K562 (cell line): ENCODE data around the gene ITPR2. TPM values are rescaled to one million over a fixed set of nuclear protein-coding genes. Genes with fewer than 3 reads are reported as not detected.

Source experiments
- ATAC-seq: fragments of 200-7000 bp; cut with Tn5 transposase; 3 replicates; pipeline ENCODE4 v1.9.1; 2020; ENCODE audit warnings: moderate library complexity
- BruUV-seq: library from RNA; stranded (reverse); fragments of 400-500 nt; replicated peaks from 2 replicates; lab custom pipeline; 2021; lab: Mats Ljungman, UMichigan
- CTCF ChIA-PET: fragments of 300-600 bp; formaldehyde crosslinking; extraction: SDS; loops from one replicate; lab custom pipeline; 2021; ENCODE audit warnings: low intra/inter-chr PET ratio; lab: Yijun Ruan, JAX
- POLR2A ChIA-PET: fragments of 300-600, 350-650 bp; sonication (Branson Sonifier 250); formaldehyde crosslinking; extraction: SDS; loops from one replicate; lab custom pipeline; 2021; ENCODE audit warnings: antibody characterized with exemption, inconsistent platforms; lab: Yijun Ruan, JAX
- DNase-seq, 4 experiments: peaks; one replicate each; pipeline versions ENCODE4 v3.0.0 to v3.0.0-alpha.2; 2011 to 2018; ENCODE audit warnings: low spot score in 3 of 4, mixed read lengths in 3 of 4; ENCODE audit errors: extremely low read depth in 1 of 4
- FAIRE-seq: peaks from 2 replicates; lab custom pipeline; 2011; peaks lifted over from hg19 to GRCh38; lab: Jason Lieb, UNC
- H2AFZ ChIP-seq: 2 replicates; pipeline ENCODE4 v1.6.0; 2011; ENCODE audit warnings: low read depth, low read length, control low read depth, inconsistent platforms
- H3K27ac ChIP-seq: fragments of 200-600 bp; 3 replicates; pipeline ENCODE4 v1.8.0; 2011; ENCODE audit warnings: low read depth, mild to moderate bottlenecking, control low read depth, inconsistent platforms, low read length, moderate library complexity, mixed read lengths; ENCODE audit errors: extremely low read depth
- H3K27me3 ChIP-seq, 2 experiments: fragments of 300-600 bp in 1 of 2; 2 replicates in 1 of 2; 3 replicates in 1 of 2; pipeline versions ENCODE4 v1.6.0 to v1.8.0; 2011; ENCODE audit warnings: inconsistent platforms in 2 of 2, low read length in 2 of 2, mild to moderate bottlenecking in 1 of 2, mixed read lengths in 1 of 2, moderate library complexity in 1 of 2; ENCODE audit not compliant: control insufficient read depth in 2 of 2, insufficient read depth in 2 of 2
- H3K36me3 ChIP-seq: fragments of 300-600 bp; 3 replicates; pipeline ENCODE4 v1.8.0; 2011; ENCODE audit warnings: mild to moderate bottlenecking, low read length, inconsistent platforms; ENCODE audit not compliant: control insufficient read depth, insufficient read depth
- H3K4me1 ChIP-seq, 2 experiments: fragments of 200-600 bp in 1 of 2; replicated peaks in 1 of 2; 2 replicates in 1 of 2; 3 replicates in 1 of 2; pipeline versions ENCODE4 v1.5.1 to v1.8.0; 2011; ENCODE audit warnings: inconsistent platforms in 2 of 2, low read length in 2 of 2, mild to moderate bottlenecking in 1 of 2, mixed read lengths in 1 of 2, moderate library complexity in 1 of 2; ENCODE audit not compliant: control insufficient read depth in 2 of 2, insufficient read depth in 2 of 2
- H3K4me2 ChIP-seq: 2 replicates; pipeline ENCODE4 v1.6.1; 2011; ENCODE audit warnings: low read length, control low read depth, inconsistent platforms, mixed read lengths; ENCODE audit not compliant: insufficient read depth
- H3K4me3 ChIP-seq: fragments of 200-600 bp; sonication (generic), shearing (Covaris generic); 2 replicates; pipeline ENCODE4 v1.5.1; 2016; ENCODE audit warnings: control low read depth, inconsistent platforms
- H3K79me2 ChIP-seq: fragments of 200-600 bp; 3 replicates; pipeline ENCODE4 v1.8.0; 2011; ENCODE audit warnings: low read length, inconsistent platforms; ENCODE audit not compliant: control insufficient read depth, insufficient read depth
- H3K9ac ChIP-seq, 2 experiments: 2 replicates each; pipeline versions ENCODE4 v1.6.0 to v1.6.1; 2011; ENCODE audit warnings: low read depth in 2 of 2, low read length in 2 of 2, control low read depth in 1 of 2, inconsistent platforms in 1 of 2, mild to moderate bottlenecking in 1 of 2, mixed read lengths in 1 of 2; ENCODE audit not compliant: insufficient read depth in 1 of 2
- H3K9me1 ChIP-seq: one replicate; pipeline ENCODE4 v1.6.0; 2011; ENCODE audit warnings: inconsistent platforms, mild to moderate bottlenecking, low read length, moderate library complexity; ENCODE audit not compliant: control insufficient read depth, insufficient read depth
- H3K9me3 ChIP-seq: replicated peaks from 2 replicates; pipeline ENCODE4 v1.5.1; 2011; ENCODE audit warnings: low read depth, low read length, inconsistent platforms; ENCODE audit not compliant: control insufficient read depth, insufficient read depth
- H4K20me1 ChIP-seq: replicated peaks from 2 replicates; pipeline ENCODE4 v1.6.1; 2011; ENCODE audit warnings: low read length, inconsistent platforms, mixed read lengths; ENCODE audit not compliant: control insufficient read depth, insufficient read depth
- GTF2A2 ChIP-seq: IDR thresholded peaks from 2 replicates; pipeline ENCODE4 v1.6.1; 2016; ENCODE audit warnings: mild to moderate bottlenecking, missing genetic modification characterization, missing compliant biosample characterization
- PML ChIP-seq: IDR thresholded peaks from 2 replicates; pipeline ENCODE4 v1.6.1; 2012; ENCODE audit warnings: low read length, inconsistent platforms
- PURB ChIP-seq: sonication (generic); formaldehyde crosslinking; IDR thresholded peaks from 2 replicates; pipeline ENCODE4 v1.9.0; 2021; ENCODE audit warnings: low read depth, mild to moderate bottlenecking, missing genetic modification reagents
- ZNF584 ChIP-seq: fragments of 200-800 bp; sonication (Bioruptor generic); IDR thresholded peaks from 2 replicates; pipeline ENCODE4 v1.6.1; 2016; ENCODE audit warnings: low read depth, mild to moderate bottlenecking, missing genetic modification characterization, missing compliant biosample characterization
- ZNF609 ChIP-seq: sonication (generic); formaldehyde crosslinking; IDR thresholded peaks from 2 replicates; pipeline ENCODE4 v1.8.1; 2023; ENCODE audit warnings: missing genetic modification reagents, mild to moderate bottlenecking, borderline replicate concordance
- WGBS: fragments of 100-300 bp; shearing (Covaris generic); methylation state at CpG from one replicate; pipeline ENCODE4 v1.1.6; 2016; ENCODE audit warnings: low coverage, mixed read lengths; ENCODE audit not compliant: insufficient coverage; ENCODE audit errors: missing lambda C conversion rate; 5-methylcytosine and 5-hydroxymethylcytosine counted together
- in situ Hi-C: fragments of 300-500 bp; cut with MboI; formaldehyde crosslinking; loops from 4 replicates; pipeline ENCODE4 v1.15.0; 2018; ENCODE audit warnings: inconsistent platforms, mixed read lengths
- intact Hi-C: fragments of 100-400 bp; cut with micrococcal nuclease; formaldehyde crosslinking; loops from 2 replicates; pipeline ENCODE4 v1.14.2; 2022
- polyA plus RNA-seq, 8 experiments: library from polyadenylated mRNA; depleted of rRNA in 4 of 8; stranded (reverse) in 5 of 8; unstranded in 3 of 8; fragments of >200 nt; fragmentation: Nextera tagmentation in 2 of 8; fragmentation: Illumina TruSeq in 1 of 8; extraction: Ambion mirVana in 2 of 8; extraction: Trizol in 1 of 8; gene quantifications; 2 replicates each; pipeline versions ENCODE4 v1.2.1 to v1.2.3, GENCODE V29; 2011 to 2014; ENCODE audit warnings: inconsistent platforms in 1 of 8, missing spikeins in 1 of 8
- total RNA-seq, 7 experiments: library from RNA; depleted of rRNA in 6 of 7; stranded (reverse); fragments of >200 nt in 6 of 7; fragmentation: Illumina TruSeq in 2 of 7; extraction: Trizol in 2 of 7; gene quantifications; 2 replicates each; pipeline versions ENCODE4 v1.2.1 to v1.2.3, GENCODE V29; 2011 to 2021; ENCODE audit warnings: low replicate concordance in 1 of 7
- TF ChIP-seq, protein P1 (sequence below), 3 experiments: fragments of 200-800 bp in 1 of 3; sonication (Bioruptor generic) in 1 of 3; sonication (generic) in 1 of 3; formaldehyde crosslinking in 1 of 3; IDR thresholded peaks; 2 replicates each; pipeline versions ENCODE4 v1.6.1 to v1.8.0; 2016 to 2022; ENCODE audit warnings: mild to moderate bottlenecking in 2 of 3, missing compliant biosample characterization in 2 of 3, missing genetic modification characterization in 2 of 3, missing genetic modification reagents in 1 of 3

Gene ITPR2
- total and polyA plus RNA-seq, 9 of the 15 experiments (the other 6 are each of a cell fraction or from before 2014, with no cell fraction given): 0.21 to 3.3 (median 0.95) TPM

- no peaks in the 10 kb centered on the region for H4K20me1 ChIP-seq
- no peak overlapping the region for H3K4me3 ChIP-seq
- H3K9me1 ChIP-seq: no peaks in the 10 kb centered on the region
- H3K4me2 ChIP-seq: no peak overlapping the region
- H2AFZ ChIP-seq: no peak overlapping the region
- H3K79me2 ChIP-seq: no peaks in the 10 kb centered on the region
- 15% methylated on average over 3 of the region's 3 CpGs for WGBS
- no peak for ATAC-seq
- no peaks in the 10 kb centered on the region for H3K36me3 ChIP-seq
- no peaks in the 10 kb centered on the region for H3K4me1 ChIP-seq
- no peak overlapping the region for H3K27ac ChIP-seq
- no peak for FAIRE-seq
- ChIA-PET POLR2A (interaction anchor here (0.8 kb wide), 1 partner anchor 11 kb away, joined by 5 read pairs; no protein-coding TSS in a partner anchor), CTCF (no interaction called here)
- H3K27me3 ChIP-seq: no peaks in the 10 kb centered on the region
- H3K9ac ChIP-seq: no peak overlapping the region
- DNase-seq: no peak
- no TSS peak for BruUV-seq
- no peaks in the 10 kb centered on the region for H3K9me3 ChIP-seq
- in situ Hi-C loops: no loop called here
- intact Hi-C loops: no loop called here
- TF ChIP-seq ZNF584 (CRISPR knock-in tag) (no peak), PML (no peak), GTF2A2 (tag) (no peak), PURB (CRISPR knock-in tag) (no peak), ZNF609 (CRISPR knock-in tag) (no peak)
- TF ChIP-seq, protein P1, sequence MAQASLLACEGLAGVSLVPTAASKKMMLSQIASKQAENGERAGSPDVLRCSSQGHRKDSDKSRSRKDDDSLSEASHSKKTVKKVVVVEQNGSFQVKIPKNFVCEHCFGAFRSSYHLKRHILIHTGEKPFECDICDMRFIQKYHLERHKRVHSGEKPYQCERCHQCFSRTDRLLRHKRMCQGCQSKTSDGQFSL (CRISPR knock-in tag; IDR thresholded peaks at IDR 0.05): no peak
- TF ChIP-seq, protein P1 (tag; IDR thresholded peaks at IDR 0.05): no peak
Measured at GRCh38 chr12:26818201-26818600, 14.8 kb downstream of the ITPR2 start.
